A549 (cell line): ENCODE data around the gene GOLGA8K. TPM values are rescaled to one million over a fixed set of nuclear protein-coding genes. Genes with fewer than 3 reads are reported as not detected.
A peak's percentile ranks its signal among the peaks of the same experiment; 100 is the strongest.
"Not testable (repeated sequence)": the region's sequence is repeated elsewhere in the genome, so short reads cannot be mapped to it uniquely, and the experiment has no call there.

Source experiments
- ATAC-seq, 2 experiments: fragments of 200-7000 bp in 1 of 2; fragments of >200 bp in 1 of 2; cut with Nextera tagmentation in 1 of 2; cut with Tn5 transposase in 1 of 2; 3 replicates each; pipeline versions ENCODE4 v1.8.0 to v1.9.1; 2018 to 2020; ENCODE audit warnings: mild to moderate bottlenecking in 1 of 2, moderate library complexity in 1 of 2
- CTCF ChIA-PET: fragments of 300-600 bp; sonication (Branson Sonifier 250); formaldehyde crosslinking; extraction: SDS; loops from one replicate; lab custom pipeline; 2021; ENCODE audit warnings: antibody characterized with exemption, inconsistent platforms; lab: Yijun Ruan, JAX
- POLR2A ChIA-PET: fragments of 350-600 bp; formaldehyde crosslinking; extraction: SDS; loops from one replicate; lab custom pipeline; 2021; ENCODE audit warnings: antibody characterized with exemption, inconsistent platforms; lab: Yijun Ruan, JAX
- DNase-seq, 2 experiments: peaks; one replicate each; pipeline versions ENCODE4 v3.0.0 to v3.0.0-alpha.2; 2011 to 2016; ENCODE audit warnings: low read depth in 1 of 2, low spot score in 1 of 2
- FAIRE-seq: peaks from 2 replicates; lab custom pipeline; 2011; peaks lifted over from hg19 to GRCh38; lab: Jason Lieb, UNC
- H3K27ac ChIP-seq, 2 experiments: fragments of >200 bp; sonication (Bioruptor Twin); formaldehyde crosslinking; 3 replicates each; pipeline ENCODE4 v1.5.1; 2016 to 2017
- H3K4me1 ChIP-seq: fragments of >200 bp; sonication (Bioruptor Twin); formaldehyde crosslinking; 3 replicates; pipeline ENCODE4 v1.6.1; 2016
- H3K4me2 ChIP-seq: fragments of >200 bp; sonication (Bioruptor Twin); formaldehyde crosslinking; 3 replicates; pipeline ENCODE4 v1.6.1; 2016
- H3K4me3 ChIP-seq: fragments of >200 bp; sonication (Bioruptor Twin); formaldehyde crosslinking; 3 replicates; pipeline ENCODE4 v1.5.1; 2016
- H3K9me3 ChIP-seq: fragments of >200 bp; sonication (Bioruptor Twin); formaldehyde crosslinking; 3 replicates; pipeline ENCODE4 v1.6.1; 2016
- WGBS: methylation state at CpG from one replicate; pipeline ENCODE4 v1.1.6; 2017; ENCODE audit errors: missing lambda C conversion rate; 5-methylcytosine and 5-hydroxymethylcytosine counted together
- polyA plus RNA-seq, 4 experiments: library from polyadenylated mRNA; depleted of rRNA in 3 of 4; stranded (reverse); fragments of >200 nt; fragmentation: RNase III in 1 of 4; extraction: RNeasy Plus Mini Kit Qiagen cat#74134 plus additional on column Dnase treatment in 1 of 4; gene quantifications; 2 replicates in 3 of 4; 3 replicates in 1 of 4; pipeline ENCODE4 v1.2.3, GENCODE V29; 2011 to 2017

The GOLGA8K gene
- polyA plus RNA-seq, 2 of the 4 experiments (the other 2 are of a cell fraction): 0.75 to 0.83 TPM

DNA sequence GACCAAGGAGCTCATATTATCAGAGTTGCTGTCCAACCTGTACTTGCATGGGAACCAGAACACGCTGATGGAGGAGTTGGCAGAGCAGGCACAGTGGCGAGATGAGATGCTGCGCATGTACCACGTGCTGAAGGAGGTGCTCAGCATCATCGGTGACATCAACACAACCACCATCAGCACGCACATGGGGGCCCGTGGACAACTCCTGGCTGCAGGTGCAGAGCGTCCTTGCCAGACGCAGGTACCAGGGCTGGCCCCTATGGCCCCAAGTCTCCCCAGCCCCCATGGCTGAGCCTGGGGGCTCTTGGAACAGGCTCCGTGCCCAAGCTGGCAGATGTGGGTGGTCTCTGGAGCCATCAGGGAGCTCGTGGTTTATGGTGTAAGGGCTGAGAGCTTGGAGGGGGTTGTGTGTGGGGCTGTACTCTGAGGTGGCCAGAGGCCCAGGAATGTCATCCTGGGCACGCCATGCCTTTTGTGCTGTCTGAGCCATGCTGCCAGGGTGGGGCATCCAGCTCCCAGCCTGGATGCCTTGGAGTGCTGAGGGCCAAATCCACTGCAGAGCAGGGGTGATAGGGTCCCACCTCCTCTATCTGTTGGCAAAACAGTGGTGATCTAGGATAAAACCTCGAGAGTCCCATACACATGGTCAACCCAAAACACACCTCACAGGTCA, 17.1 kb downstream of the GOLGA8K start:
- 45% methylated on average over 8 of the region's 13 CpGs for WGBS
- H3K4me3 ChIP-seq, DNase-seq, H3K4me1 ChIP-seq, CTCF ChIA-PET, H3K27ac ChIP-seq, H3K9me3 ChIP-seq, FAIRE-seq, POLR2A ChIA-PET, H3K4me2 ChIP-seq: not testable (repeated sequence)
- ATAC-seq: peak in 1 of 2 experiments; percentile 24; a peak in 2 of 6 replicates

- H3K4me3 ChIP-seq, H3K9me3 ChIP-seq, H3K4me1 ChIP-seq, H3K27ac ChIP-seq, POLR2A ChIA-PET, FAIRE-seq, H3K4me2 ChIP-seq, CTCF ChIA-PET, DNase-seq: not testable (repeated sequence)
- ATAC-seq: peak; percentile 19 to 32; a peak in 3 of 6 replicates
- WGBS: no CpG with 5 or more reads among the region's 2 CpGs
Observed at GRCh38 chr15:32374185-32374584, 28.9 kb downstream of the GOLGA8K start.

DNA sequence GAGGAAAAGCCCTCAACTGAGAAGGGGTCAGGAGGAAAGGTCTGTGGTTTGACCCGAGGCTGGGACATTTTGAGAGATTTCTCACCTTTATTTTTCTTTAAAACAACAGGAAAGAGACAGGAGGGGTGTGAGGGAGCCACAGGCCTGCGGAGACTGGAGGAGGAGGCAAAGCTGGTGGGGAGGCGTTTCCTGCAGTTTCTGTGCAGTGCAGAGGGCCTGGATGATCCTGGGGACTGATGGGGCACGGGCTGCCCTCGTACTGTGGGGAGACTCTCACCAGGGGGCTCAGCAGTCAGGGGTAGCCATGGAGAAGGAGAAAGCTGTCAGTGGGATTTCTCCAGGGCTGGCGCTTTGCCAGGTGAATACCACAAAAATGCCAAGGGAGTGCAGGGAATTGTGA, 29.4 kb downstream of the GOLGA8K start:
- ATAC-seq, CTCF ChIA-PET, H3K4me2 ChIP-seq, POLR2A ChIA-PET, DNase-seq, H3K9me3 ChIP-seq, FAIRE-seq, H3K4me1 ChIP-seq, H3K4me3 ChIP-seq, H3K27ac ChIP-seq: not testable (repeated sequence)
- no CpG with 5 or more reads among the region's 6 CpGs for WGBS

GRCh38 chr15:32372075-32372474, 31.0 kb downstream of the GOLGA8K start:
- H3K4me3 ChIP-seq, DNase-seq, CTCF ChIA-PET, POLR2A ChIA-PET, ATAC-seq, H3K27ac ChIP-seq, H3K4me2 ChIP-seq, H3K9me3 ChIP-seq, FAIRE-seq, H3K4me1 ChIP-seq: not testable (repeated sequence)
- WGBS: 78% methylated on average over 3 of the region's 5 CpGs

DNA sequence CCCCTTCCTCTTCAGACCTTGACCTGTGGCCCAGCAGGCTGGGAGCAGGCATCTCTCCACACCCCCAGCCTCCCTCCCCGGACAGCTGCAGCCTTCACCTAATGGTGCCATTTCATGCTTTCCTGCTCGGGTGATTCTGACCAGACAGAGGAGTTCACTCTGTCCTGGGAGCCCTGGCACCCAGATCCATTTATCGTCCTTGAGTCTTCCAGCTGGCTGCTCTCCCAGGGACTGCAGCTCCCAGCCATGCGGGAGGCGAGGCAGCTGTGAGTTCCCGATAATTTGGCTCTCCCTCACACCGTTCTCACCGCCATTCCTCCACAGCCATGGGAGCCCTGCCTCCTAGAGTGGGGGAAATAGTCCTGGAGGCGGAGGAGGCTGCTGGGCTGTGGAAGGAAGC, 32.6 kb downstream of the GOLGA8K start:
- H3K9me3 ChIP-seq, H3K27ac ChIP-seq, CTCF ChIA-PET, H3K4me2 ChIP-seq, FAIRE-seq, POLR2A ChIA-PET, DNase-seq, H3K4me3 ChIP-seq, H3K4me1 ChIP-seq, ATAC-seq: not testable (repeated sequence)
- no CpG with 5 or more reads among the region's 9 CpGs for WGBS

DNA sequence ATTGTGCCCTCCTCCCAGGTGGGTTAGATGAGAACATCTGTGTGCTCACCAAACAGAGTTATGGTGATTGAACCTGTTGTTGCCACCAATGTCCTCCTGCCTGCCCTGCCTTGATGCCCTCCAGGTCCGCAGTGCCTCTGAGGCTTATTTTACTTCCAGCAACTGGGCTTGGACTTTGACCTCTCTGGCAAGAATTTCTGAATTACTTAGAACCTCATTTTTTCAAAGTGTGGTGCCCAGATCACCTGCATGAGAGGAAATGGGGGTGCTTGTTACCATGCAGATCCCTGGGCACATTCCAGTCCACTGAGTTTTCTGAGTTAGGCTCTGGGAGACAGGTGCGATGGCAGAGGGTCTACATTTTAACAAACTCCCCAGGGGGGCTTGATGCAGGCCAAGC, 33.0 kb downstream of the GOLGA8K start:
- no CpG with 5 or more reads among the region's 2 CpGs for WGBS
- FAIRE-seq, H3K4me3 ChIP-seq, H3K4me1 ChIP-seq, DNase-seq, ATAC-seq, H3K9me3 ChIP-seq, POLR2A ChIA-PET, H3K4me2 ChIP-seq, H3K27ac ChIP-seq, CTCF ChIA-PET: not testable (repeated sequence)

GRCh38 chr15:32366492-32366891, 36.6 kb downstream of the GOLGA8K start:
- FAIRE-seq, H3K27ac ChIP-seq, POLR2A ChIA-PET, H3K4me1 ChIP-seq, H3K4me3 ChIP-seq, DNase-seq, H3K4me2 ChIP-seq, CTCF ChIA-PET, H3K9me3 ChIP-seq: not testable (repeated sequence)
- no CpG with 5 or more reads among the region's 7 CpGs for WGBS
- peak in 1 of 2 experiments; percentile 55; a peak in 3 of 6 replicates for ATAC-seq

GRCh38 chr15:32365955-32366354, 37.1 kb downstream of the GOLGA8K start:
- H3K4me2 ChIP-seq, CTCF ChIA-PET, H3K4me1 ChIP-seq, H3K4me3 ChIP-seq, H3K27ac ChIP-seq, FAIRE-seq, H3K9me3 ChIP-seq, DNase-seq, POLR2A ChIA-PET, ATAC-seq: not testable (repeated sequence)
- no CpG with 5 or more reads among the region's 10 CpGs for WGBS

- H3K9me3 ChIP-seq, CTCF ChIA-PET, DNase-seq, H3K27ac ChIP-seq, H3K4me1 ChIP-seq, H3K4me2 ChIP-seq, H3K4me3 ChIP-seq, POLR2A ChIA-PET: not testable (repeated sequence)
- ATAC-seq (peak; percentile 88 to 96), FAIRE-seq (peak; percentile 96)
- WGBS: no CpG with 5 or more reads among the region's 16 CpGs
Observed at GRCh38 chr15:32364944-32365343, 38.1 kb downstream of the GOLGA8K start.

- H3K9me3 ChIP-seq, DNase-seq, POLR2A ChIA-PET, H3K4me3 ChIP-seq, H3K27ac ChIP-seq, CTCF ChIA-PET, H3K4me2 ChIP-seq, ATAC-seq, H3K4me1 ChIP-seq, FAIRE-seq: not testable (repeated sequence)
- WGBS: 83% methylated on average over 6 of the region's 8 CpGs
Observed at GRCh38 chr15:32363449-32363848, 39.6 kb downstream of the GOLGA8K start.

DNA sequence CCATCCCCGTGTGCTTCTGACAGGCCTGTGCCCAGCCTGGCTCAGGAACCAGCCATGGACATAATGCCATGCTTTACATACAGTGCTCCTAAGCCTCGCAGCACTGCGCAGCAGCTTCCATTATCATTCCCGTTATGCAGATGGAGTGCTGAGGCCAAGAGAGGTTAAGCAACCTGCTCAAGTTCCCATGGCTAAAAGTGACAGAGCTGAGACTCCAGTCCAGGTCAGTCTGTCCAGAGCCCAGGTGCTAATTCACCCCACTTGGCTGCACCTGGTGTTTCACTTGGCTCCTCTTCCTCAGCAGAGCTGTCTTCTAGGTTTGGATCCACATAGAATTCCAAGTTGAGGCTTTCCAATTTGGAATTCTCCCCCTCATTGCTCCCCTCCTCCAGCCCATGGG, 41.4 kb downstream of the GOLGA8K start:
- H3K9me3 ChIP-seq, H3K4me2 ChIP-seq, H3K4me1 ChIP-seq, H3K4me3 ChIP-seq, H3K27ac ChIP-seq, DNase-seq, CTCF ChIA-PET, FAIRE-seq, ATAC-seq, POLR2A ChIA-PET: not testable (repeated sequence)
- no CpG with 5 or more reads among the region's 4 CpGs for WGBS
